KMS-11 (cell line): ENCODE data around the gene IQCE.
"Not testable (repeated sequence)": the region's sequence is repeated elsewhere in the genome, so short reads cannot be mapped to it uniquely, and the experiment has no call there.

ENCODE experiments used
- H2AFZ ChIP-seq: fragments of 200-600 bp; sonication (generic); 2 replicates; pipeline ENCODE4 v1.6.1; 2016; ENCODE audit warnings: antibody characterized with exemption, mixed run types, low read depth
- H3K27ac ChIP-seq: fragments of 200-600 bp; sonication (generic); 2 replicates; pipeline ENCODE4 v1.6.1; 2016; ENCODE audit warnings: mild to moderate bottlenecking, mixed run types
- H3K27me3 ChIP-seq: fragments of 200-600 bp; sonication (generic); 2 replicates; pipeline ENCODE4 v1.6.1; 2017; ENCODE audit warnings: mild to moderate bottlenecking, low read depth, mixed run types, moderate library complexity; ENCODE audit not compliant: insufficient read depth
- H3K36me3 ChIP-seq: fragments of 200-600 bp; sonication (generic); 2 replicates; pipeline ENCODE4 v1.6.1; 2017; ENCODE audit warnings: mild to moderate bottlenecking, mixed run types; ENCODE audit not compliant: insufficient read depth
- H3K4me1 ChIP-seq: fragments of 200-600 bp; sonication (generic); 2 replicates; pipeline ENCODE4 v1.6.1; 2016; ENCODE audit warnings: mild to moderate bottlenecking, low read depth, mixed run types; ENCODE audit not compliant: poor library complexity, severe bottlenecking
- H3K4me2 ChIP-seq: fragments of 200-600 bp; sonication (generic); 2 replicates; pipeline ENCODE4 v1.7.0; 2016; ENCODE audit warnings: mild to moderate bottlenecking, mixed run types
- H3K4me3 ChIP-seq: fragments of 200-600 bp; sonication (generic); IDR thresholded peaks from 2 replicates; pipeline ENCODE4 v1.6.1; 2017; ENCODE audit warnings: low read depth, low read length, mixed read lengths; ENCODE audit not compliant: insufficient read depth
- H3K79me2 ChIP-seq: fragments of 200-600 bp; sonication (generic); 2 replicates; pipeline ENCODE4 v1.6.1; 2016; ENCODE audit warnings: low read depth, mixed run types; ENCODE audit not compliant: insufficient read depth
- H3K9ac ChIP-seq: fragments of 200-600 bp; sonication (generic); 2 replicates; pipeline ENCODE4 v1.6.1; 2016; ENCODE audit warnings: mild to moderate bottlenecking, mixed run types
- H4K20me1 ChIP-seq: fragments of 200-600 bp; sonication (generic); 2 replicates; pipeline ENCODE4 v1.6.1; 2016; ENCODE audit warnings: mild to moderate bottlenecking, mixed run types; ENCODE audit not compliant: insufficient read depth
- TF ChIP-seq, protein P1 (sequence below): fragments of 200-600 bp; sonication (generic); conservative IDR thresholded peaks from 2 replicates; pipeline ENCODE4 v1.6.1; 2017; ENCODE audit warnings: low read depth, mild to moderate bottlenecking, antibody characterized with exemption, low read length, moderate library complexity, mixed read lengths

The IQCE gene

DNA sequence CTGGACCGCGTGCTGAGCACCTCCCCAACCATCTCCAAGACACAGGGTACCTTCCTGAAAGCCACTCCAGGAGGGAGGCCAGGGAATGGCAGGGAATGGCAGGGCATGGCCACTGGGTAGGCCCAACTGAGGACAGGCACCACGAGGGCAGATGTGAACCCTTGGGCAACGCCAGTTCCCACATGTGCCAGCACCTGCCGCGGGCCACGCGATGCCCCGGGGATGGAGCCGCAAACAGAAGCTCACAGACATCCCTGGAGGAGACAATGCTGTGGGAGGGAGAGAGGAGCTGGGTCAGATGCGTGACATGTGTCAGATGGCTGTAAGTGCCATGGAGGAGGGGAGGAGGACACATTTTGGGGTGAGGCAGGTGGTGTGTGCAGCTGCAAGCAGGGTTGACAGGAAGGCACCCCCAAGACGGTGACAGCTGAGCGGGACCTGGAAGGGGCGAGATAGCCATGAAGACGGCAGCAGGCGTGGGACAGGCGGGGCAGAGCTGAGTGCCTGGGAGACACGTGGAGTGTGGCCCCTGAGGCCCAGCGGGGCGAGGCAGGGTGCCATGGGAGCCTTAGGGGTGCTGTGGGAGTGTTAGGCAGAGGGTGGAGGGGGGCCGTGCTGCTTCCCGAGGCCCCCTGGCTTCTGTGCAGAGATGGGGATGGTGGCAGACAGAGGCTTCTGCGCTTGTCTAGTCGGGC lies 27.7 kb downstream of the IQCE start:
- H3K4me2 ChIP-seq: no peak overlapping the region
- no peak overlapping the region for H3K9ac ChIP-seq
- no peak overlapping the region for H3K4me3 ChIP-seq
- H4K20me1 ChIP-seq: no peaks in the 10 kb centered on the region
- H2AFZ ChIP-seq: no peak overlapping the region
- H3K4me1 ChIP-seq: no peaks in the 10 kb centered on the region
- H3K27ac ChIP-seq: no peak overlapping the region
- no peaks in the 10 kb centered on the region for H3K27me3 ChIP-seq
- no peaks in the 10 kb centered on the region for H3K79me2 ChIP-seq
- TF ChIP-seq, protein P1, sequence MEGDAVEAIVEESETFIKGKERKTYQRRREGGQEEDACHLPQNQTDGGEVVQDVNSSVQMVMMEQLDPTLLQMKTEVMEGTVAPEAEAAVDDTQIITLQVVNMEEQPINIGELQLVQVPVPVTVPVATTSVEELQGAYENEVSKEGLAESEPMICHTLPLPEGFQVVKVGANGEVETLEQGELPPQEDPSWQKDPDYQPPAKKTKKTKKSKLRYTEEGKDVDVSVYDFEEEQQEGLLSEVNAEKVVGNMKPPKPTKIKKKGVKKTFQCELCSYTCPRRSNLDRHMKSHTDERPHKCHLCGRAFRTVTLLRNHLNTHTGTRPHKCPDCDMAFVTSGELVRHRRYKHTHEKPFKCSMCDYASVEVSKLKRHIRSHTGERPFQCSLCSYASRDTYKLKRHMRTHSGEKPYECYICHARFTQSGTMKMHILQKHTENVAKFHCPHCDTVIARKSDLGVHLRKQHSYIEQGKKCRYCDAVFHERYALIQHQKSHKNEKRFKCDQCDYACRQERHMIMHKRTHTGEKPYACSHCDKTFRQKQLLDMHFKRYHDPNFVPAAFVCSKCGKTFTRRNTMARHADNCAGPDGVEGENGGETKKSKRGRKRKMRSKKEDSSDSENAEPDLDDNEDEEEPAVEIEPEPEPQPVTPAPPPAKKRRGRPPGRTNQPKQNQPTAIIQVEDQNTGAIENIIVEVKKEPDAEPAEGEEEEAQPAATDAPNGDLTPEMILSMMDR: no peak
- no peaks in the 10 kb centered on the region for H3K36me3 ChIP-seq

- no peaks in the 10 kb centered on the region for H3K79me2 ChIP-seq
- H3K4me3 ChIP-seq: no peak overlapping the region
- no peaks in the 10 kb centered on the region for H3K36me3 ChIP-seq
- no peaks in the 10 kb centered on the region for H3K4me1 ChIP-seq
- H3K27ac ChIP-seq: no peak overlapping the region
- H3K4me2 ChIP-seq: no peak overlapping the region
- H2AFZ ChIP-seq: no peak overlapping the region
- TF ChIP-seq, protein P1: no peak
- no peak overlapping the region for H3K9ac ChIP-seq
- no peaks in the 10 kb centered on the region for H3K27me3 ChIP-seq
- no peaks in the 10 kb centered on the region for H4K20me1 ChIP-seq
Observed at GRCh38 chr7:2587134-2587533, 28.4 kb downstream of the IQCE start.

DNA sequence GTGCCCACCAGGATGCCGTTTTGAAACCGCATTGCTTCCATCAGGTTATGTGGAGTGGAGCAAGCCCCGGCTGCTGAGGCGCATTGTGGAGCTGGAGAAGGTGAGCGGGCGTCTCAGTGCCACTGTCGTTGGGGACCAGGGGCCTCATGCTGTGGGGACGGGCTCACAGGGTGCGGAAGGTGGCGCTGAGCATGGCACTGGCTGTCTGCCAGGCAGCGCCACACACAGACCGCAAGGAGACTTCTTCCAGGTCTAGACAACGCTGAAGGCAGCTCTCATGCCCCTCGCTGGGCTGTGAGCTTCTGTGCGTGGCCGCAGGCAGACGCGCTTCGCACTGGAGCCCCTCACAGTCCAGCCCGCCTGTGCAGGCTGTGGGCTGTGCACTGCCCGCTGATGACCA lies 29.0 kb downstream of the IQCE start:
- TF ChIP-seq, protein P1: no peak
- no peaks in the 10 kb centered on the region for H4K20me1 ChIP-seq
- no peak overlapping the region for H3K9ac ChIP-seq
- no peaks in the 10 kb centered on the region for H3K4me1 ChIP-seq
- no peak overlapping the region for H3K27ac ChIP-seq
- no peak overlapping the region for H2AFZ ChIP-seq
- H3K4me3 ChIP-seq: no peak overlapping the region
- H3K79me2 ChIP-seq: no peaks in the 10 kb centered on the region
- H3K36me3 ChIP-seq: no peaks in the 10 kb centered on the region
- H3K27me3 ChIP-seq: no peaks in the 10 kb centered on the region
- no peak overlapping the region for H3K4me2 ChIP-seq

- no peaks in the 10 kb centered on the region for H3K36me3 ChIP-seq
- H3K4me1 ChIP-seq: no peaks in the 10 kb centered on the region
- TF ChIP-seq, protein P1: no peak
- no peaks in the 10 kb centered on the region for H3K27me3 ChIP-seq
- H3K9ac ChIP-seq: no peak overlapping the region
- no peak overlapping the region for H3K4me2 ChIP-seq
- no peak overlapping the region for H3K27ac ChIP-seq
- no peaks in the 10 kb centered on the region for H4K20me1 ChIP-seq
- no peak overlapping the region for H2AFZ ChIP-seq
- H3K4me3 ChIP-seq: no peak overlapping the region
- no peaks in the 10 kb centered on the region for H3K79me2 ChIP-seq
Observed at GRCh38 chr7:2589341-2589740, 30.6 kb downstream of the IQCE start.

DNA sequence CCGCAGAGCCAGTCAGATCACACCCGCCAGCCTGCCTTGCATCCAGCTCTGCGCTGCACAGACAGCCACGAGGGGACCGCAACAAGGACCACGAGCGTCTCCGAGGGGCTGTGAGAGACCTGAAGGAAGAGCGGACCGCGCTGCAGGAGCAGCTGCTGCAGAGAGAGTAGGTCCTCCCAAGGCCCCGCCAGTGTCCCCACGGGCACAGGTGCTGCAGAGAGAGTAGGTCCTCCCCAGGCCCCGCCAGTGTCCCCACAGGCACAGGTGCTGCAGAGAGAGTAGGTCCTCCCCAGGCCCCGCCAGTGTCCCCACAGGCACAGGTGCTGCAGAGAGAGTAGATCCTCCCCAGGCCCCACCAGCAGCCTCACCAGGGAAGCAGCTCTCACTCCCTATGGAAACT lies 31.2 kb downstream of the IQCE start:
- not testable (repeated sequence) for H3K4me3 ChIP-seq, H3K27ac ChIP-seq, H3K4me1 ChIP-seq, H3K79me2 ChIP-seq, H3K4me2 ChIP-seq, H2AFZ ChIP-seq, H3K9ac ChIP-seq, H4K20me1 ChIP-seq, H3K27me3 ChIP-seq, H3K36me3 ChIP-seq
